Naive thymus-derived CD4-positive, alpha-beta T cell (primary cell): ENCODE measurements around the gene NUDT3. TPM values are rescaled to one million over a fixed set of nuclear protein-coding genes. Genes with fewer than 3 reads are reported as not detected.
"Not testable (repeated sequence)": the region's sequence is repeated elsewhere in the genome, so short reads cannot be mapped to it uniquely, and the experiment has no call there.

Experiments
- ATAC-seq: fragments of 150-1000 bp; cut with Tn5 transposase; 2 replicates; pipeline ENCODE4 v1.10.0; 2021; ENCODE audit warnings: mild to moderate bottlenecking, moderate library complexity
- CTCF ChIA-PET: fragments of 350-600 bp; sonication (Branson Sonifier 250); formaldehyde crosslinking; loops from one replicate; lab custom pipeline; 2021; ENCODE audit warnings: antibody characterized with exemption; lab: Charles Lee
- POLR2A ChIA-PET: fragments of 350-600 bp; sonication (Branson Sonifier 250); formaldehyde crosslinking; loops from one replicate; lab custom pipeline; 2021; ENCODE audit warnings: antibody characterized with exemption, inconsistent platforms; lab: Charles Lee
- DNase-seq, 9 donors: peaks; one replicate each; pipeline versions ENCODE4 v3.0.0 to v3.0.0-alpha.2; 2020 to 2022; ENCODE audit warnings: mixed read lengths in 1 of 9
- H3K27ac ChIP-seq: one replicate; pipeline ENCODE4 v1.7.0; 2013; ENCODE audit warnings: mild to moderate bottlenecking, low read depth, low read length, moderate library complexity
- H3K27me3 ChIP-seq, 2 donors: one replicate each; pipeline ENCODE4 v1.7.0; 2013; ENCODE audit warnings: low read length in 2 of 2, mild to moderate bottlenecking in 2 of 2, moderate library complexity in 2 of 2; ENCODE audit not compliant: control insufficient read depth in 2 of 2, insufficient read depth in 2 of 2
- H3K36me3 ChIP-seq, 3 experiments: 1 replicate in 2 of 3; 2 replicates in 1 of 3; pipeline ENCODE4 v1.7.0; 2013; ENCODE audit warnings: low read length in 3 of 3, mild to moderate bottlenecking in 3 of 3, moderate library complexity in 1 of 3; ENCODE audit not compliant: insufficient read depth in 3 of 3, control insufficient read depth in 2 of 3
- H3K4me1 ChIP-seq, 2 donors: one replicate each; pipeline ENCODE4 v1.7.0; 2013; ENCODE audit warnings: low read length in 2 of 2, mild to moderate bottlenecking in 2 of 2, moderate library complexity in 1 of 2; ENCODE audit not compliant: control insufficient read depth in 2 of 2, insufficient read depth in 2 of 2
- H3K4me3 ChIP-seq: 2 replicates; pipeline ENCODE4 v1.7.0; 2013; ENCODE audit warnings: mild to moderate bottlenecking, low read length
- H3K9me3 ChIP-seq, 3 experiments: 1 replicate in 2 of 3; 2 replicates in 1 of 3; pipeline ENCODE4 v1.7.0; 2013; ENCODE audit warnings: low read length in 3 of 3; ENCODE audit not compliant: control insufficient read depth in 2 of 3
- H3K27ac Mint-ChIP-seq, 9 donors: one replicate each; pipeline ENCODE4 v1.8.0; 2020 to 2022; ENCODE audit warnings: mixed read lengths in 9 of 9, mild to moderate bottlenecking in 8 of 9, moderate library complexity in 5 of 9, inconsistent platforms in 2 of 9
- H3K27me3 Mint-ChIP-seq, 5 donors: one replicate each; pipeline ENCODE4 v1.8.0; 2021 to 2022; ENCODE audit warnings: mixed read lengths in 5 of 5, mild to moderate bottlenecking in 1 of 5
- H3K36me3 Mint-ChIP-seq, 5 donors: one replicate each; pipeline ENCODE4 v1.8.0; 2020 to 2022; ENCODE audit warnings: mixed read lengths in 5 of 5, mild to moderate bottlenecking in 3 of 5, inconsistent platforms in 1 of 5
- H3K4me1 Mint-ChIP-seq, 7 donors: one replicate each; pipeline ENCODE4 v1.8.0; 2020 to 2022; ENCODE audit warnings: mixed read lengths in 7 of 7, mild to moderate bottlenecking in 3 of 7, inconsistent platforms in 1 of 7
- H3K4me3 Mint-ChIP-seq, 10 donors: one replicate each; pipeline ENCODE4 v1.8.0; 2020 to 2022; ENCODE audit warnings: mild to moderate bottlenecking in 10 of 10, mixed read lengths in 10 of 10, moderate library complexity in 6 of 10, inconsistent platforms in 2 of 10
- H3K9me3 Mint-ChIP-seq, 11 donors: one replicate each; pipeline ENCODE4 v1.8.0; 2020 to 2022; ENCODE audit warnings: mixed read lengths in 11 of 11, mild to moderate bottlenecking in 4 of 11, inconsistent platforms in 1 of 11, moderate library complexity in 1 of 11
- intact Hi-C, 2 donors: fragments of 100-400 bp; cut with micrococcal nuclease; formaldehyde crosslinking; loops; one replicate each; pipeline ENCODE4 v1.15.1; 2023
- polyA plus RNA-seq, 2 donors: library from polyadenylated mRNA; unstranded; fragments of 300-500 nt; fragmentation: Illumina TruSeq; gene quantifications; one replicate each; pipeline ENCODE4 v1.2.3, GENCODE V29; 2021
- total RNA-seq, 6 experiments: library from RNA in 5 of 6; stranded (reverse) in 5 of 6; gene quantifications; 1 replicate in 5 of 6; 2 replicates in 1 of 6; pipeline ENCODE4 v1.2.3 and lab custom pipeline; 2021 to 2026

The NUDT3 gene
- total and polyA plus RNA-seq, 7 experiments from 2014 or later = 10.4 to 29.7 (median 23.4) TPM

GRCh38 chr6:34332251-34333198 lies 59.9 kb downstream of the NUDT3 start:
- DNase-seq = no peak
- ChIA-PET CTCF (no interaction called here), POLR2A (no interaction called here)
- Histone ChIP-seq H3K9me3 (no peaks in the 10 kb centered on the region), H3K27ac (no peak overlapping the region), H3K27me3 (no peaks in the 10 kb centered on the region), H3K36me3 (peaks cover 0 to 8% (median 0%) of the 10 kb centered on the region in 3 experiments), H3K4me1 (no peaks in the 10 kb centered on the region), H3K4me3 (no peak overlapping the region)
- intact Hi-C loops = no loop called here
- Mint-ChIP-seq H3K4me1 (peaks cover 10 to 22% (median 18%) of the 10 kb centered on the region in 7 donors), H3K9me3 (peaks cover 0 to 3% (median 0%) of the 10 kb centered on the region in 11 donors), H3K36me3 (peaks cover 0 to 48% (median 19%) of the 10 kb centered on the region in 5 donors), H3K4me3 (no peak overlapping the region), H3K27ac (peak overlapping the region in 2 of 9 donors; percentile 25 to 65), H3K27me3 (no peaks in the 10 kb centered on the region)
- peak; percentile 41 for ATAC-seq

GRCh38 chr6:34331371-34332050 lies 61.0 kb downstream of the NUDT3 start:
- Mint-ChIP-seq H3K4me1 (peaks cover 7 to 14% (median 12%) of the 10 kb centered on the region in 7 donors), H3K9me3 (peaks cover 0 to 3% (median 0%) of the 10 kb centered on the region in 11 donors), H3K27ac (no peak overlapping the region), H3K27me3 (no peaks in the 10 kb centered on the region), H3K36me3 (peaks cover 0 to 47% (median 19%) of the 10 kb centered on the region in 5 donors), H3K4me3 (no peak overlapping the region)
- no peak for DNase-seq
- ATAC-seq = no peak
- POLR2A ChIA-PET = no interaction called here
- Histone ChIP-seq H3K36me3 (peaks cover 0 to 8% (median 0%) of the 10 kb centered on the region in 3 experiments), H3K27me3 (no peaks in the 10 kb centered on the region), H3K4me3 (no peak overlapping the region), H3K27ac (no peak overlapping the region), H3K4me1 (no peaks in the 10 kb centered on the region), H3K9me3 (no peaks in the 10 kb centered on the region)
- CTCF ChIA-PET = no interaction called here
- intact Hi-C loops = no loop called here

- H3K4me1 ChIP-seq, H3K27ac ChIP-seq, H3K27ac Mint-ChIP-seq, CTCF ChIA-PET, DNase-seq, H3K4me3 ChIP-seq, H3K9me3 ChIP-seq, intact Hi-C loops, H3K27me3 Mint-ChIP-seq, H3K27me3 ChIP-seq, POLR2A ChIA-PET, H3K36me3 ChIP-seq, H3K4me3 Mint-ChIP-seq, H3K9me3 Mint-ChIP-seq, ATAC-seq: not testable (repeated sequence)
- Mint-ChIP-seq H3K36me3 (peaks cover 0 to 40% (median 19%) of the 10 kb centered on the region in 5 donors), H3K4me1 (peaks cover 5 to 14% (median 10%) of the 10 kb centered on the region in 7 donors)
These were observed 62.7 kb downstream of the NUDT3 start for GRCh38 chr6:34329814-34330213.

- POLR2A ChIA-PET = no interaction called here
- ATAC-seq (no peak), DNase-seq (no peak)
- peaks cover 0 to 33% (median 18%) of the 10 kb centered on the region in 5 donors for H3K36me3 Mint-ChIP-seq
- CTCF ChIA-PET = interaction anchor here (0.6 kb wide), 1 partner anchor 21 kb away, joined by 3 read pairs; no protein-coding TSS in a partner anchor
- Histone ChIP-seq H3K4me3 (no peak overlapping the region), H3K4me1 (no peaks in the 10 kb centered on the region), H3K36me3 (peaks cover 0 to 8% (median 0%) of the 10 kb centered on the region in 3 experiments), H3K9me3 (no peaks in the 10 kb centered on the region), H3K27ac (no peak overlapping the region), H3K27me3 (no peaks in the 10 kb centered on the region)
- H3K4me1 Mint-ChIP-seq = peaks cover 5 to 13% (median 9%) of the 10 kb centered on the region in 7 donors
- no peaks in the 10 kb centered on the region for H3K27me3 Mint-ChIP-seq
- no peak overlapping the region for H3K4me3 Mint-ChIP-seq
- intact Hi-C loops = no loop called here
- no peak overlapping the region for H3K27ac Mint-ChIP-seq
- peaks cover 0 to 3% (median 0%) of the 10 kb centered on the region in 11 donors for H3K9me3 Mint-ChIP-seq
These were observed 63.5 kb downstream of the NUDT3 start for GRCh38 chr6:34328969-34329368.

- H3K4me1 Mint-ChIP-seq, H3K27me3 ChIP-seq, H3K36me3 ChIP-seq, H3K4me1 ChIP-seq, H3K27me3 Mint-ChIP-seq, POLR2A ChIA-PET, H3K9me3 Mint-ChIP-seq, intact Hi-C loops, H3K27ac ChIP-seq, H3K9me3 ChIP-seq, CTCF ChIA-PET, H3K4me3 Mint-ChIP-seq, H3K4me3 ChIP-seq, ATAC-seq, DNase-seq: not testable (repeated sequence)
- H3K36me3 Mint-ChIP-seq = peaks cover 0 to 30% (median 16%) of the 10 kb centered on the region in 5 donors
- H3K27ac Mint-ChIP-seq = peak overlapping the region in 1 of 9 donors; percentile 34
These were observed 64.9 kb downstream of the NUDT3 start for GRCh38 chr6:34327313-34328205.

GRCh38 chr6:34325633-34326032 lies 66.8 kb downstream of the NUDT3 start:
- Mint-ChIP-seq H3K27me3 (no peaks in the 10 kb centered on the region), H3K27ac (no peak overlapping the region), H3K4me3 (no peak overlapping the region), H3K4me1 (peaks cover 0 to 9% (median 3%) of the 10 kb centered on the region in 7 donors), H3K36me3 (peaks cover 0 to 22% (median 12%) of the 10 kb centered on the region in 5 donors), H3K9me3 (peaks cover 0 to 4% (median 0%) of the 10 kb centered on the region in 11 donors)
- H3K27ac ChIP-seq = no peak overlapping the region
- H3K27me3 ChIP-seq = no peaks in the 10 kb centered on the region
- ATAC-seq = no peak
- no peak overlapping the region for H3K4me3 ChIP-seq
- H3K9me3 ChIP-seq = no peaks in the 10 kb centered on the region
- no peaks in the 10 kb centered on the region for H3K4me1 ChIP-seq
- H3K36me3 ChIP-seq = peaks cover 0 to 8% (median 0%) of the 10 kb centered on the region in 3 experiments
- ChIA-PET CTCF (interaction anchor here (0.6 kb wide), 1 partner anchor 29 kb away, joined by 3 read pairs; no protein-coding TSS in a partner anchor), POLR2A (no interaction called here)
- no peak for DNase-seq
- intact Hi-C loops = no loop called here
